CD4-positive, alpha-beta T cell treated with Interleukin-4 for 1 hour (primary cell): ENCODE results near the gene SPDYE3.
"Not testable (repeated sequence)": the region's sequence is repeated elsewhere in the genome, so short reads cannot be mapped to it uniquely, and the experiment has no call there.

Experiments used
- DNase-seq, 2 donors: peaks; one replicate each; pipeline ENCODE4 v3.0.0-alpha.2; 2020 to 2022

SPDYE3 gene

GRCh38 chr7:100288258-100288657, 19.2 kb upstream of the SPDYE3 start:
- not testable (repeated sequence) for DNase-seq

- not testable (repeated sequence) for DNase-seq
Observed at GRCh38 chr7:100292162-100292561, 15.3 kb upstream of the SPDYE3 start.

DNA sequence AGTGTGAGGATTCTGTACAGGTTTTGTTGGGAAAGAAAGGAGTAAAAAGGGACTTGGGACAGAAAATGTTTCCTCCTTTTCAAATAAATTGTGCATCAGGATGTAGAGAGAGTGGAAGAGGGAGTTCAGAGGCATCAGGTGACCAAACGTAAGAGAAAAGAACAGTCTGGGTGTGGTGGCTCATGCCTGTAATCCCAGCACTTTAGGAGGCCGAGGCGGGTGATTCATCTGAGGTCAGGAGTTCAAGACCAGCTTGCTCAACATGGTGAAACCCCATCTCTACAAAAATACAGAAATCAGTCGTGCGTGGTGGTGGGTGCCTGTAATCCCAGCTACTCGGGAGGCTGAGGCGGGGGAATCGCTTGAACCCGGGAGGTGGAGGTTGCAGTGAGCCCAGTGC, 12.2 kb upstream of the SPDYE3 start:
- DNase-seq = not testable (repeated sequence)

DNA sequence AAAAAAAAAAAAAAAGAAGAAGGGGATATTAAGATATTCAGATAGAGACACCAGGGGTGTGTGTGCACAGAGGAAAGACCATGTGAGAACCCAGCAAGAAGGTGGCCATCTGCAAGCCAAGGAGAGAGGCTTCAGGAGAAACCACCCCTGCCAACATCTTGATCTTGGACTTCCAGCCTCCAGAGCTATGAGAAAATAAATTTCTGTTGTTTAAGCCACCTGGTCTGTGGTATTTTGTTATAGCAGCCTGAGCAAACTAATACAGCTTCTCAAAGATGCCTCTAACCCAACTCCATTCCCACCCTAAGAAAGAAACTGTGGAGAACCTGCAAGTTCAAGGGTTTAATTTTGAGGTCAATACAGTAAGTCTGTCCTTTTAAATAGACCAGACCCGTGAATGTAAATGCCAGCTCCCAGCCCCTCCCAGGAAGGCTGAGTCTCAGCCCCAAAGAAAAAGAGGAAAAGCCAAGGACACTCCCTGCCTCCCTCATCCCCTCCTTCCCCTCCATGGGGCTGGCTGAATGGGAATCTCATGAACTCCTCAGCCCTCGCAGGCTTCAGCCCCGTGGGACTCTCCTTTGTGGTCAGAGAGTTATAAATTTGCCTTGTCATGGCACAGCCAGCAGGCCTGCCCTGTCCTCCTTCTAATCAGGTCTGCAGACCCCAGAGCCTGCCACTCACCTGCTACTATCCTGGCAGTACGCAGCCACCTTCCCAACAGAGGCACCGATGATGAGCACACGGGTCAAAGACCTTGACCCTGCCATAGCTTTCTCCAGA, 9.5 kb upstream of the SPDYE3 start:
- not testable (repeated sequence) for DNase-seq

DNA sequence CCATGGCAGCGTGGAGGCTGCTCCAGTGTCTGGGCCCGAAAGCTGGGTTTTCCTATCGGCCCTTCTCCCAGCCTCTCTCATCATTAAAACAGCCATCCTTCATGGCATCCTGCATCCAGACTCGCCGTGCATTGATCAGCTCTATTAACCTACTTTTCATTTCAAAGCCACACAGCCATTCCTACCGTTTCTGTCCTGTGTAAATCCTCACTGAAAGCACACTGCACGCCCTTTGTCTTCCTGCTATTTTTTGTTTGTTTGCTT, 8.9 kb upstream of the SPDYE3 start:
- not testable (repeated sequence) for DNase-seq

GRCh38 chr7:100304526-100304925, 3.0 kb upstream of the SPDYE3 start:
- not testable (repeated sequence) for DNase-seq

GRCh38 chr7:100318329-100318728, 10.8 kb downstream of the SPDYE3 start:
- DNase-seq = not testable (repeated sequence)

- not testable (repeated sequence) for DNase-seq
Observed at GRCh38 chr7:100321648-100322047, 14.1 kb downstream of the SPDYE3 start.

GRCh38 chr7:100324194-100324593, 16.7 kb downstream of the SPDYE3 start:
- not testable (repeated sequence) for DNase-seq

DNA sequence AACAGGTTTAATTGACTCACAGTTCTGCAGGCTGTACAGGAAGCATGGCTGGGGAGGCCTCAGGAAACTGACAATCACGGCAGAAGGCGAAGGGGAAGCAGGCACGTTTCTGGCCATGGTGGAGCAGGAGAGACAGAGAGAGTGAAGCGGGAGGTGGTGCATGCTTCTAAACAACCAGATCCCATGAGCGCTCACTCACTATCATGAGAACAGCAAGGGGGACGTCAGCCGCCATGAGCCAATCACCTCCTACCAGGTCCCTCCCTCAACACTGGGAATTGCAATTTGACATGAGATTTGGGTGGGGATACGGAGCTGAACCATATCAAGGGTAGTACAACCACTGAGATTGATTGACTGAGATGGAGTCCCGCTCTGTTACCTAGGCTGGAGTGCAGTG, 18.2 kb downstream of the SPDYE3 start:
- DNase-seq = not testable (repeated sequence)

- DNase-seq = not testable (repeated sequence)
Observed at GRCh38 chr7:100326914-100327313, 19.4 kb downstream of the SPDYE3 start.

DNA sequence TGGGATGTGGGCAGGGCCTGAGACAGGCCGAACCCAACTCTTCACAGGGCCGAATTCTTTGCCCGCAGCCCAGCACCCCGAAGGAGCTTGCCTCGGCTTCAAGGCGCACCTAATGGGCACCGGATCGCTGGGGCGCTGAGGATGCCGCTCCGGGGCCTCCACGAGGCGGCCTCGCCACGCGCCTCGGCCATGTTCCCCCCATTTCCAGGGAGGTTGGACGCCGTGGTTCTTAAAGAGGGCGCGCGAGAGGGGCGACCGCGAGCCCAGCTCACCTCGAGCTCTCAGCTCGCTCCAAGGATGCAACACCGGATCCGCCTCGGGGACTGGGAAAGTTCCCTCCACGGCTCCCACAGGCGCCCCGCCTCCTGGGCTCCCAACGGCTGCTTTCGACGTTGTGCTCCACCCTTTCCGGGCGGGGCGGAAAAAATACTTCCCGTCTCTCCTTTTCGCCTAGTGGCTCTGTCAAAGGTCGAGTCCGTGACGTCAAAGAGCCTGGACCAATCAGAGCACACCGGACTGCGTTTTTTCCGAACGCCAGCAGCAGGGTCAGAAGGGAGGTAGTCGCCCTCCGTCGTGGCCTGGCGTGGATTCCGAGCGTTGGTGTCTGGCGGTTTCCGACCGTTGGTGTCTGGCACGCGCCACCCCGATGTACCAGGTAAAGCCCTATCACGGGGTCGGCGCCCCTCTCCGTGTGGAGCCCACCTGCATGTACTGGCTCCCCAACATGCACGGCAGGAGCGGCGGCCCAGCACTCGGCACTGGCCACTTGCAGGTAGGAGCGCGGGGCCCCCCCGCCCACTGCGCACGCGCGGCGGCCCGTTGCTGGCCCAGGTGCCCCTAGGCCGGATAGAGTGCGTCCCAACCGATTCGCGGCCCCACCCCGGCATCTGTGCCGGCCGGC, 28.3 kb downstream of the SPDYE3 start:
- peak; percentile 92 to 93 for DNase-seq

DNA sequence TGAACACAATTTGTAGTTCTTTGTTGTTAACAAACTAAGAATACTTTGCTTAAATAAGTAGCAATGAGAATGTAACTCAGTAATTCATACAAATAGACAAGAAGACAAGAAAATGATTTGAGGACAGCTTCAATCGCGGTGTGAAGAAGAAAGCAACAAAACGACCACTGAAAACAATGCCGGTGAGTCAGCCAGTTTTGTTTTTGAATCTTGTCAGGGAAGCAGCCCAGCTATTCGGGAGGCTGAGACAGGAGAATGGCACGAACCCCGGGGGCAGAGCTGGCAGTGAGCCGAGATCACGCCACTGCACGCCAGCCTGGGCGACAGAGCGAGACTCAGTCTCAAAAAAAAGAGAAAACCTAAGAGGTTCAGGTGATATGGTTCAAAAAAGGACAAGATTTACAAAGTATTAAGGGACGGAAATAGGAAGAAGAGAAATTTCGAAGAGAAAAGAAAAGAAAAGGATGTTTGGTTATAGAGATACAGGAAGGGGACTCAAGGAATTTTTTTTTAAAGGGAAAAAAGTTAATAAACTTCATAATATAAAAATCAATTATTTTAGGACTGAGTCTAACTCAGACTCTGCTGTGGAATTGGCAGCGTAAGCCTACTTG, 30.7 kb downstream of the SPDYE3 start:
- not testable (repeated sequence) for DNase-seq

DNA sequence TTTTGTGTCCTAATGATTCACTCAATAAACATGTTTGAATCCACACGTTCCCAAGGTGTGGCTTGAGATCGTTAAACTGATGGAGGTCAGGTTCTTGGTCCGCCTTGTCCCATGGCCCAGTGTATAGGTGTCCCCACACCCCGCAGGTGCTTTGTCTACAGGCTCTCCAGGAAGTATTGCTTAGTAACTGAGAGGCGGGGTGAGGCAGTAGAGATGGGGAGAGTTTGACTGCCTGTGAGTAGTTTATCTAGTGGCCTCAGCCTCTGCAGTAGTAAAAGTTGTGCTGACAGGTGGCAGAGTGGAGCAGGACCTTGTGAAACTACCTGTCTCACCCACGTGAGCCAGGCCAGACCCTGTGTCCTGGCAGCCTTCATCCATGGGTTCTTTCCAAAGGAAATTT, 33.8 kb downstream of the SPDYE3 start:
- not testable (repeated sequence) for DNase-seq

DNA sequence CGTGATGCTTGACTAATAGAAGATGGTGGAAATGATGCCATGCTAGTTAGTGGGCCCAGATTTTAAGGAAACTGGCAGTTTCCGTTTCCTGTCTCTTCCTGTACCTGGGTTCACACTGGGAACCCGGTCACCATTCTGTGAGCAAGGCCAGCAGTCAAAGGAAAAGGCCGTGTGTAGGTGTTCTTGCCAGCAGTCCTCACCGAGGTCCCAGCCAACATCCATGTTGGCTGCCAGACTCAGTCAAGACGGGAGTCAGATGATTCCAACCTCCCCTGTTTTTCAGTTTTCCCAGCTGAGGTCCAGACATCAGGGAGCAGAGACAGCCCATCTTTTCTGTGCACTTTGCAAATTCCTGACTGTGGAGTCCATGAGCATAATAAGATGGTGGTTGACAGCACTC, 35.3 kb downstream of the SPDYE3 start:
- DNase-seq = no peak

DNA sequence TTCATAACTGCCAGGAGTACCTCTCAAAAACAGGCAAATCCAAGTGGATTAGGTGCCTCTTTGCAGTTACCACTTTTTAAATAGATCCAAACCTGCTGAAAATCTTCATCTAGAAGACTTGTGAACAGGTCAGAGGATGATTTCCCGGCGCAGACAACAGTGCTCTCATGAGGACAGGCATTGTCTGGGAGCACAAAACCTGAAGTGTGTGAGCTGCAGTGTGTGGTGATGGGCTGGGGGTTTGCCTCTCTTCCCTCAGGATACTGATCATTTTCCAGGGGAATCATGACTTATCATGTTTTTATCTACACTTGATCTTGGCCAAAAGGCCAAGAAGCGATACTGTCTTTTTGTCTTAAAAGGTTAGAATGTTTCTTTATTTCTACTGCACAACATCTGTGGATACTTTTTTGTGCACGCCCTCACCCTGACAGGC, 36.6 kb downstream of the SPDYE3 start:
- not testable (repeated sequence) for DNase-seq

DNA sequence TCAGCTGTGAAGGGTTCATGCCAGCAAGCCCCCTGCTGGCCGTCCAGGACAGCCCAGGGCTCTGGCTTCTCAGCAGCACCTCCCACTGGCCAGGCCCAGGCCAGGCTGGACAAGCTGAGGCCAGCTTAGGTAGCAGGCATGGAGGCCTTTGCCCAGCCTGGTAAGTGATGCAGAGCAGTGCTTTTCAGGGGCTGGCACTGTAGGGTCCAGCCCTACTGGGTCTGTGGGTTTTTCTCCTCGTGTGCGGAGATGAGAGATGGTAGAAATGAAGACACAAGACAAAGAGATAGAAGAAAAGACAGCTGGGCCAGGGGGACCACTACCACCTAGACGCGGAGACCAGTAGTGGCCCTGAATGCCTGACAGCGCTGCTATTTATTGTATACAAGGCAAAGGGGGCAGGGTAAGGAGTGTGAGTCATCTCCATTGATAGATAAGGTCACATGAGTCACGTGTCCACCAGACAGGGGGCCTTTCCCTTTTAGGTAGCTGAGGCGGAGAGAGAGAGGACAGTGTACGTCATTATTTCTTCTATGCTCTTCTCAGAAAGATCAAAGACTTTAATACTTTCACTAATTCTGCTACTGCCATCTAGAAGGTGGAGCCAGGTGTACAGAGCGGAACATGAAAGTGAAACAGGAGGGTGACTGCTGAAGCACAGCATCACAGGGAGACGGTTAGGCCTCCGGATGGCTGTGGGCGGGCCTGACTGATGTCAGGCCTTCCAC, 37.2 kb downstream of the SPDYE3 start:
- DNase-seq = peak; percentile 94 to 97

GRCh38 chr7:100345288-100345672, 37.8 kb downstream of the SPDYE3 start:
- peak; percentile 77 to 81 for DNase-seq

- DNase-seq = no peak
Observed at GRCh38 chr7:100346921-100347320, 39.4 kb downstream of the SPDYE3 start.

- no peak for DNase-seq
Observed at GRCh38 chr7:100348805-100349204, 41.3 kb downstream of the SPDYE3 start.

DNA sequence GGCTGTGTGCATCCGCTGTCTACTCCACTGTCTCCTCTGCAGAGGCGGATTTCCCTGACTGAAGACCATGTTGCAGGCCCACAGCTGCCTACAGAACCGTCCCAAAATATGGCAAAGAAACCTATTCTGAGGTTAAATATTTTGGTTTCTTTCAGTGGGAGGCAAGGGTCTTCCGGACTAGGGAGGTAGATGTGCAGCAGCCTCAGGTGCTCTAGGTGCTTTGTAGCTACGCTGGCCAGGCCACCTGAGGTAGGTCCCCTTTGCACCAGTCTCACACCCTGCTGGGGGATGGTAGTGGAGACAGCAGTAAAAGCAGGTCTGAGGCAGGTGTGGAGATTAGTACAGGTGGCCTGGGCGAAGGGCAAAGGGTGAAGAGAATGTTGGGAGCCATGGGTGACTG, 42.3 kb downstream of the SPDYE3 start:
- no peak for DNase-seq

- no peak for DNase-seq
Observed at GRCh38 chr7:100351657-100352058, 44.2 kb downstream of the SPDYE3 start.
